HG02840 (cell line): ENCODE measurements around the gene UBIAD1.
"Not testable (repeated sequence)": the region's sequence is repeated elsewhere in the genome, so short reads cannot be mapped to it uniquely, and the experiment has no call there.

Experiments
- ATAC-seq: cut with Tn5 transposase; IDR thresholded peaks from one replicate; pipeline ENCODE4 v1.9.1; 2021; ENCODE audit warnings: mild to moderate bottlenecking, moderate library complexity, moderate number of reproducible peaks; ENCODE audit not compliant: unreplicated experiment, low FRiP score

Gene UBIAD1

GRCh38 chr1:11279152-11279551, 6.2 kb downstream of the UBIAD1 start:
- no peak for ATAC-seq

- no peak for ATAC-seq
These were observed 6.6 kb downstream of the UBIAD1 start for GRCh38 chr1:11279630-11280029.

- no peak for ATAC-seq
These were observed 7.8 kb downstream of the UBIAD1 start for GRCh38 chr1:11280719-11281376.

- ATAC-seq = no peak
These were observed 8.7 kb downstream of the UBIAD1 start for GRCh38 chr1:11281518-11282331.

GRCh38 chr1:11283151-11283550, 10.2 kb downstream of the UBIAD1 start:
- no peak for ATAC-seq

- ATAC-seq = no peak
These were observed 11.8 kb downstream of the UBIAD1 start for GRCh38 chr1:11284784-11285183.

- no peak for ATAC-seq
These were observed 13.1 kb downstream of the UBIAD1 start for GRCh38 chr1:11285883-11286734.

GRCh38 chr1:11286735-11287410, 13.9 kb downstream of the UBIAD1 start:
- no peak for ATAC-seq

- ATAC-seq = no peak
These were observed 16.1 kb downstream of the UBIAD1 start for GRCh38 chr1:11289064-11289463.

GRCh38 chr1:11291049-11291448, 18.1 kb downstream of the UBIAD1 start:
- ATAC-seq = no peak

GRCh38 chr1:11293856-11294255, 20.9 kb downstream of the UBIAD1 start:
- no peak for ATAC-seq

GRCh38 chr1:11294951-11295350, 22.0 kb downstream of the UBIAD1 start:
- no peak for ATAC-seq

GRCh38 chr1:11295905-11296304, 22.9 kb downstream of the UBIAD1 start:
- ATAC-seq = no peak

- not testable (repeated sequence) for ATAC-seq
These were observed 24.8 kb downstream of the UBIAD1 start for GRCh38 chr1:11297774-11298173.

GRCh38 chr1:11298390-11299224, 25.6 kb downstream of the UBIAD1 start:
- ATAC-seq = no peak

- ATAC-seq = no peak
These were observed 26.2 kb downstream of the UBIAD1 start for GRCh38 chr1:11299225-11299574.

GRCh38 chr1:11301601-11302000, 28.6 kb downstream of the UBIAD1 start:
- no peak for ATAC-seq

GRCh38 chr1:11302366-11302765, 29.4 kb downstream of the UBIAD1 start:
- ATAC-seq = no peak

GRCh38 chr1:11305516-11305915, 32.5 kb downstream of the UBIAD1 start:
- not testable (repeated sequence) for ATAC-seq

GRCh38 chr1:11307852-11308251, 34.9 kb downstream of the UBIAD1 start:
- no peak for ATAC-seq
